Dendritic cell treated with granulocyte-macrophage colony-stimulating factor and Interleukin-4, amounts not matched to agents 40 ng/mL and 50 ng/mL, for 4 days (primary cell): Measurements from ENCODE around the gene RLN3.

Source experiments
- H3K27ac Mint-ChIP-seq: one replicate; pipeline ENCODE4 v1.8.0; 2022; ENCODE audit warnings: mild to moderate bottlenecking, mixed read lengths
- H3K27me3 Mint-ChIP-seq: one replicate; pipeline ENCODE4 v1.8.0; 2022; ENCODE audit warnings: mild to moderate bottlenecking, mixed read lengths
- H3K36me3 Mint-ChIP-seq: one replicate; pipeline ENCODE4 v1.8.0; 2022; ENCODE audit warnings: low read depth, mixed read lengths
- H3K4me1 Mint-ChIP-seq: one replicate; pipeline ENCODE4 v1.8.0; 2022; ENCODE audit warnings: low read depth, mixed read lengths
- H3K4me3 Mint-ChIP-seq: one replicate; pipeline ENCODE4 v1.8.0; 2022; ENCODE audit warnings: mild to moderate bottlenecking, moderate library complexity, mixed read lengths
- H3K9me3 Mint-ChIP-seq: one replicate; pipeline ENCODE4 v1.8.0; 2022; ENCODE audit warnings: mixed read lengths
- intact Hi-C: fragments of 100-400 bp; cut with micrococcal nuclease; formaldehyde crosslinking; loops from one replicate; pipeline ENCODE4 v1.15.0; 2022

Gene RLN3

GRCh38 chr19:14073925-14074838, 46.2 kb downstream of the RLN3 start:
- peaks cover 48% of the 10 kb centered on the region for H3K4me1 Mint-ChIP-seq
- H3K36me3 Mint-ChIP-seq, result peaks cover 17% of the 10 kb centered on the region
- peaks cover 35% of the 10 kb centered on the region for H3K27me3 Mint-ChIP-seq
- intact Hi-C loops, result loop anchor here (2.0 to 5.0 kb wide), 2 partner anchors 63 to 192 kb away; partner anchors contain the start of gene ASF1B
- H3K4me3 Mint-ChIP-seq, result peak overlapping the region; percentile 100
- H3K27ac Mint-ChIP-seq, result peak overlapping the region; percentile 93
- H3K9me3 Mint-ChIP-seq, result no peaks in the 10 kb centered on the region

- Mint-ChIP-seq H3K27ac (peak overlapping the region; percentile 69), H3K4me1 (peaks cover 51% of the 10 kb centered on the region), H3K27me3 (peaks cover 6% of the 10 kb centered on the region), H3K36me3 (peaks cover 17% of the 10 kb centered on the region), H3K4me3 (no peak overlapping the region), H3K9me3 (no peaks in the 10 kb centered on the region)
- intact Hi-C loops, result no loop called here
Observed at GRCh38 chr19:14078411-14078810, 50.5 kb downstream of the RLN3 start.
